ENCODE data around the gene RIPOR3. TPM values are rescaled to one million over a fixed set of nuclear protein-coding genes. Genes with fewer than 3 reads are reported as not detected.

The RIPOR3 gene
- total RNA-seq, 1 donor from 2014 or later, result 0.44 TPM

- DNase-seq (ENCODE audit: low read depth, low spot score), result no peak
- no peaks in the 10 kb centered on the region for H3K36me3 Mint-ChIP-seq (ENCODE audit: low read depth)
- H3K9me3 Mint-ChIP-seq, result no peaks in the 10 kb centered on the region
- no peaks in the 10 kb centered on the region for H3K27me3 Mint-ChIP-seq (ENCODE audit: low read depth)
- peaks cover 8% of the 10 kb centered on the region for H3K4me1 Mint-ChIP-seq
- H3K27ac Mint-ChIP-seq (ENCODE audit: unreplicated experiment), result no peak overlapping the region
- TF ChIP-seq CTCF (conservative IDR thresholded peaks at IDR 0.05), result no peak
- no peak overlapping the region for H3K4me3 Mint-ChIP-seq
Observed at GRCh38 chr20:50594591-50595432, 96.5 kb downstream of the RIPOR3 start.

- H3K27ac Mint-ChIP-seq (ENCODE audit: unreplicated experiment), result no peak overlapping the region
- H3K27me3 Mint-ChIP-seq (ENCODE audit: low read depth), result no peaks in the 10 kb centered on the region
- H3K36me3 Mint-ChIP-seq (ENCODE audit: low read depth), result no peaks in the 10 kb centered on the region
- TF ChIP-seq CTCF (conservative IDR thresholded peaks at IDR 0.05), result no peak
- H3K4me3 Mint-ChIP-seq, result no peak overlapping the region
- DNase-seq (ENCODE audit: low read depth, low spot score), result no peak
- no peaks in the 10 kb centered on the region for H3K9me3 Mint-ChIP-seq
- H3K4me1 Mint-ChIP-seq, result peaks cover 8% of the 10 kb centered on the region
Observed at GRCh38 chr20:50594231-50594590, 97.1 kb downstream of the RIPOR3 start.

- Mint-ChIP-seq H3K36me3 (ENCODE audit: low read depth) (peaks cover 2% of the 10 kb centered on the region), H3K4me3 (no peak overlapping the region), H3K9me3 (no peaks in the 10 kb centered on the region), H3K4me1 (peaks cover 8% of the 10 kb centered on the region), H3K27ac (ENCODE audit: unreplicated experiment) (no peak overlapping the region), H3K27me3 (ENCODE audit: low read depth) (no peaks in the 10 kb centered on the region)
- TF ChIP-seq CTCF (conservative IDR thresholded peaks at IDR 0.05), result no peak
- DNase-seq (ENCODE audit: low read depth, low spot score), result no peak
Observed at GRCh38 chr20:50593005-50593335, 98.4 kb downstream of the RIPOR3 start.

- DNase-seq (ENCODE audit: low read depth, low spot score), result no peak
- H3K4me3 Mint-ChIP-seq, result no peak overlapping the region
- H3K9me3 Mint-ChIP-seq, result no peaks in the 10 kb centered on the region
Observed at GRCh38 chr20:50592282-50593004, 98.9 kb downstream of the RIPOR3 start.

More at GRCh38 chr20:50592282-50593004, 98.9 kb downstream of the RIPOR3 start:
- Mint-ChIP-seq H3K4me1 (peaks cover 8% of the 10 kb centered on the region), H3K36me3 (ENCODE audit: low read depth) (peaks cover 2% of the 10 kb centered on the region), H3K27ac (ENCODE audit: unreplicated experiment) (no peak overlapping the region), H3K27me3 (ENCODE audit: low read depth) (no peaks in the 10 kb centered on the region)
- TF ChIP-seq CTCF (conservative IDR thresholded peaks at IDR 0.05), result no peak

Measured in neural crest cell (in vitro differentiated cells).